ENCODE data around the gene TRABD2A. TPM values are rescaled to one million over a fixed set of nuclear protein-coding genes. Genes with fewer than 3 reads are reported as not detected.

TRABD2A gene
- total and polyA plus RNA-seq, 2 of the 13 experiments (the other 11 are each of a cell fraction or from before 2014, with no cell fraction given), result 0.15 TPM; not detected in 1

DNA sequence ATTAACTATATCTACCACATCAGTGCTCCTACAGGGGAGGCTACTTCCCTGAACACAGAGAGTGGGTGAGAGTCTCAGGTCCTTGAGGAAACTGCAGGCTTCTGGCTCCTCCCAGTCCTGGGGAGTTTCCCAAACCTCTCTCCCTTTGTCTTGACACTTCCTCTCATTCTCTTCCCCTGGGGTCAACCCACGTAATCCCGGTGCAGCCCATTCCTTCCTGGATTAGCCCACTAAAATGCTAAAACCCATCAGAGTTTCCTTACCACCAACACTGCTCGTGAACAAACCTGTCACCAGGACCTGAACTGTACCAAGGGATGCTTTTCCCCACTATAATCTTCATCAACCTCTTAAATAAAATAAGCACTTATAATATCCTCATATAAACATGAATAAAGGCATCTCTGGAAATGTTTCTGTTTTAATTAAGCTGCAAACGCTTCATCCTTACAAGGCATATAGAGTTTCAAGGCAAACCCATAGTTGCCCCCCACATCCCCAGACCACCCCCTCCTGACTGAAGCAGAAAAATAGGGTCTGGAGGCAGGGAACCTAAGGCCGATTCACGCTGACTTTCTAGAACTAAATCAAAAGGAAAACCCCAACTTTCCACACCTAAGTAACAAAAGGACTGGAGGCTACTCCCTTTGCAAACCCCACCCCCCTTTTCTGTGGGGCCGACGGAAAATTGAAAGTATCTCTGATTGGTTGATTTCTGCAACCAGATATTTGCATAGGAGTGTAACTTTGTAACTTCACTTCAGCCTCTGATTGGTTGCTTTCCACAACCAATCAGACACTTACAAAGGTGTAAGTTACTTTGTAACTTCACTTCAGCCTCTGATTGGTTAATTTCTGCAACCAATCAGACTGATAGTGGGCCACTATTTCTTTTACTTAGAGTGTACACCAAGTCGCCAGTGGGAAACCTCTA is 43.6 kb upstream of the TRABD2A start (continued):
- TF ChIP-seq POLR2AphosphoS5 (IDR thresholded peaks at IDR 0.05; ENCODE audit: low read depth, low read length), result peak; percentile 41; the same call in 1 of the 2 replicates
- no peak for TF ChIP-seq U2AF1 (optimal IDR thresholded peaks at IDR 0.05; ENCODE audit: low read depth, low read length)
- TF ChIP-seq KDM5A (IDR thresholded peaks at IDR 0.05; ENCODE audit: borderline replicate concordance, low read length), result 0 out of 2 replicates have a peak, but pooled peaks have one; percentile 30
- TF ChIP-seq CREB1 (IDR thresholded peaks at IDR 0.05), result peak; percentile 51
- peak; percentile 53; the same call in 1 of the 2 replicates for TF ChIP-seq CREB1 (CRISPR knock-in tag; IDR thresholded peaks at IDR 0.05)
- TF ChIP-seq ZNF232 (CRISPR knock-in tag; IDR thresholded peaks at IDR 0.05; ENCODE audit: borderline replicate concordance), result no peak
- TF ChIP-seq SIN3A (IDR thresholded peaks at IDR 0.05; ENCODE audit: borderline replicate concordance, low read depth, low read length), result 0 out of 2 replicates have a peak, but pooled peaks have one; percentile 24
- TF ChIP-seq CREM (IDR thresholded peaks at IDR 0.05), result peak; percentile 19; the same call in 1 of the 2 replicates
- no peak for TF ChIP-seq CREM (CRISPR knock-in tag; IDR thresholded peaks at IDR 0.05)
- TF ChIP-seq ZNF331 (CRISPR knock-in tag; IDR thresholded peaks at IDR 0.05), result no peak
- TF ChIP-seq TOE1 (CRISPR knock-in tag; IDR thresholded peaks at IDR 0.05), result 0 out of 2 replicates have a peak, but pooled peaks have one; percentile 23
- TF ChIP-seq ZNF614 (CRISPR knock-in tag; IDR thresholded peaks at IDR 0.05; ENCODE audit: borderline replicate concordance), result no peak
- TF ChIP-seq ZNF761 (CRISPR knock-in tag; conservative IDR thresholded peaks at IDR 0.05), result no peak
- TF ChIP-seq NFYB (CRISPR knock-in tag; IDR thresholded peaks at IDR 0.05), result peak; percentile 86
- no peak for TF ChIP-seq ZNF713 (CRISPR knock-in tag; IDR thresholded peaks at IDR 0.05)
- TF ChIP-seq ZNF605 (CRISPR knock-in tag; IDR thresholded peaks at IDR 0.05), result 0 out of 2 replicates have a peak, but pooled peaks have one; percentile 57
- 0 out of 2 replicates have a peak, but pooled peaks have one; percentile 4 for TF ChIP-seq ZNF124 (CRISPR knock-in tag; IDR thresholded peaks at IDR 0.05)
- no peak for TF ChIP-seq MBNL3 (CRISPR knock-in tag; conservative IDR thresholded peaks at IDR 0.05)
- TF ChIP-seq RFX5 (IDR thresholded peaks at IDR 0.05; ENCODE audit: low read depth, low read length), result peak; percentile 60; the same call in 1 of the 2 replicates
- peak; percentile 10; the same call in 1 of the 2 replicates for TF ChIP-seq ZNF574 (CRISPR knock-in tag; IDR thresholded peaks at IDR 0.05)
- TF ChIP-seq ATF1 (CRISPR knock-in tag; IDR thresholded peaks at IDR 0.05), result peak; percentile 43; the same call in 1 of the 2 replicates
